ENCODE data around the gene CACFD1. TPM values are rescaled to one million over a fixed set of nuclear protein-coding genes. Genes with fewer than 3 reads are reported as not detected.

CACFD1 gene
- total RNA-seq, 2 donors from 2014 or later: 15.8 to 19.5 TPM

DNA sequence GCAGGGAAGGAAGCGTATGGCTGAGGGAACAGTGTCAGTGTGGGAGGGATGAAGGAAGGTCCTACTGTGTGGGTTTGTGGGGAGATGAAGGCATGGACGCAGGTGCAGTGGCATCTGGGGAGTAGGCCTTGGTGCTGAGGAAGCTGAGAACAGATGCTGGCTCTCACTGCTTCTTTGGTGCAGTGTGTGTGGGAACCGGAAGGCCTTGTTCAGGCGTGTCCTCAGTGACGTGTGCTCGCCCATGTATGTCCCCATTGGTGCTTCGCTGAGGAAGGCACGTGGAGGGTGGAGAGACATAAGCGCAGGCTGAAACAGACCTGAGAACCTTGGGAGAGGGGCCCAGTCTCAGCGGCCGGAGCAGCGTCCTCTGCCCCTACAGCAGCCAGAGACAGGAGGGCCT, 18.9 kb upstream of the CACFD1 start:
- no peaks in the 10 kb centered on the region for H3K4me1 ChIP-seq (ENCODE audit: control insufficient read depth in 1 of 2, low read depth in 2 of 2)
- no peak for ATAC-seq (ENCODE audit: insufficient number of reproducible peaks, low FRiP score, low read depth)
- no peak overlapping the region for H3K4me3 ChIP-seq
- H3K27ac ChIP-seq: no peak overlapping the region
- H3K9me3 ChIP-seq: no peaks in the 10 kb centered on the region
- H3K27me3 ChIP-seq (replicated peaks; ENCODE audit: insufficient read depth): no peaks in the 10 kb centered on the region
- H3K36me3 ChIP-seq: no peaks in the 10 kb centered on the region
- no peak for DNase-seq (ENCODE audit: low spot score)
- TF ChIP-seq, protein P1, sequence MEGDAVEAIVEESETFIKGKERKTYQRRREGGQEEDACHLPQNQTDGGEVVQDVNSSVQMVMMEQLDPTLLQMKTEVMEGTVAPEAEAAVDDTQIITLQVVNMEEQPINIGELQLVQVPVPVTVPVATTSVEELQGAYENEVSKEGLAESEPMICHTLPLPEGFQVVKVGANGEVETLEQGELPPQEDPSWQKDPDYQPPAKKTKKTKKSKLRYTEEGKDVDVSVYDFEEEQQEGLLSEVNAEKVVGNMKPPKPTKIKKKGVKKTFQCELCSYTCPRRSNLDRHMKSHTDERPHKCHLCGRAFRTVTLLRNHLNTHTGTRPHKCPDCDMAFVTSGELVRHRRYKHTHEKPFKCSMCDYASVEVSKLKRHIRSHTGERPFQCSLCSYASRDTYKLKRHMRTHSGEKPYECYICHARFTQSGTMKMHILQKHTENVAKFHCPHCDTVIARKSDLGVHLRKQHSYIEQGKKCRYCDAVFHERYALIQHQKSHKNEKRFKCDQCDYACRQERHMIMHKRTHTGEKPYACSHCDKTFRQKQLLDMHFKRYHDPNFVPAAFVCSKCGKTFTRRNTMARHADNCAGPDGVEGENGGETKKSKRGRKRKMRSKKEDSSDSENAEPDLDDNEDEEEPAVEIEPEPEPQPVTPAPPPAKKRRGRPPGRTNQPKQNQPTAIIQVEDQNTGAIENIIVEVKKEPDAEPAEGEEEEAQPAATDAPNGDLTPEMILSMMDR (IDR thresholded peaks at IDR 0.05): no peak

DNA sequence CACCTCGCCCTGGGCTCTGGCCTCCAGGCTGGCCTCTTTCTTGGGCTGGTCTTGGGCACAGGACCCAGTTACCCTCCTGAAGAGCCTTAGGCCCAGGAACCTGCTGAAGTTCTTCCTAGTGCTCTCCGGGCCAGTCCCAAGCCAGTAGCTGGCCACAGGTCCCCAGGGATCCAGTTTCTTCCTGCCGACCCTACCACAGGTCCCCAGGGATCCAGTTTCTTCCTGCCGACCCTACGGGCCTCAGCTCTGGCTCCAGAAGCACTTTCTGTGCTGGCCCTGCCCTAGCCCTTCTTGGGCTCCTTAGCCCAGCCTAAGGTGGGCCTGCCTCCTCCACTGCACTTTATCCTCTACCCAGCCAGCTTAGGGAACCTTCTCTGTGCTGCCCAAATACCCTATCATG, 18.2 kb upstream of the CACFD1 start:
- Histone ChIP-seq H3K9me3 (no peaks in the 10 kb centered on the region), H3K4me1 (ENCODE audit: control insufficient read depth in 1 of 2, low read depth in 2 of 2) (no peaks in the 10 kb centered on the region), H3K27me3 (replicated peaks; ENCODE audit: insufficient read depth) (no peaks in the 10 kb centered on the region), H3K36me3 (no peaks in the 10 kb centered on the region), H3K4me3 (no peak overlapping the region), H3K27ac (no peak overlapping the region)
- TF ChIP-seq, protein P1 (IDR thresholded peaks at IDR 0.05): no peak
- ATAC-seq (ENCODE audit: insufficient number of reproducible peaks, low FRiP score, low read depth) (no peak), DNase-seq (ENCODE audit: low spot score) (no peak)

DNA sequence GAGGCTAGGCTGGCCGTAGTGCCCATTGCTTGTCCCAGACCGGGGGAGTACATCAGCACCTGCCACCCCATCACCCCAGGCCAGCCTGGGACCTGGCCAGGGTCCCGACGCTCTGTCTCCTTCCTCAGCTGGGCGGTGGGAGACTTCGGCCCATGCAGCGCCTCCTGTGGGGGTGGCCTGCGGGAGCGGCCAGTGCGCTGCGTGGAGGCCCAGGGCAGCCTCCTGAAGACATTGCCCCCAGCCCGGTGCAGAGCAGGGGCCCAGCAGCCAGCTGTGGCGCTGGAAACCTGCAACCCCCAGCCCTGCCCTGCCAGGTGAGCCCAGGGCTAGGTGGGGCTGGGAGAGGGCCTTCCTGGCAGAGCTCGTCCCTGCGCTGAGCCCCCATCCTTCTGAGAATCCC, 16.5 kb upstream of the CACFD1 start:
- no peak for DNase-seq (ENCODE audit: low spot score)
- Histone ChIP-seq H3K36me3 (no peaks in the 10 kb centered on the region), H3K27me3 (replicated peaks; ENCODE audit: insufficient read depth) (no peaks in the 10 kb centered on the region), H3K4me1 (ENCODE audit: control insufficient read depth in 1 of 2, low read depth in 2 of 2) (no peaks in the 10 kb centered on the region), H3K9me3 (no peaks in the 10 kb centered on the region), H3K27ac (no peak overlapping the region), H3K4me3 (no peak overlapping the region)
- TF ChIP-seq, protein P1 (IDR thresholded peaks at IDR 0.05): no peak
- no peak for ATAC-seq (ENCODE audit: insufficient number of reproducible peaks, low FRiP score, low read depth)

DNA sequence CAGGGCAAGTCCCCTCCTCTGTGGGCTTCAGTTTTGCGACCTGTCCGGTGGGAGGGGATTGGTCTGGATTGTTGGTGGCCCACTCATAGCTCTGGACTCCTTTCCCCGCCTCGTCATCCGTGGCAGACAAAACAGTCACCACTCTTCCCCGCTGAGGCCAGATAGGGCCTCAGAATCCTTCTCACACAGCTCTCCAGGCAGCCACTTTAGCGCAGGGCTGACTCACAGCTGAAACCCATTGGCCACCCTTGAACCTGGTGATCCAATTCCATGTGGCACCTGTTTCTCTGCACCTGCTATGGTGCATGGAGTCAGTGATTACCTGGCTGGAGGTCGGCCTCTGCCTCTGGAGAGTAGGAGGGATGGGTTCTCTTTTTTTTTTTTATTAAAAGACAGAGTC, 15.8 kb upstream of the CACFD1 start:
- H3K9me3 ChIP-seq: no peaks in the 10 kb centered on the region
- ATAC-seq (ENCODE audit: insufficient number of reproducible peaks, low FRiP score, low read depth): no peak
- DNase-seq (ENCODE audit: low spot score): no peak
- no peaks in the 10 kb centered on the region for H3K4me1 ChIP-seq (ENCODE audit: control insufficient read depth in 1 of 2, low read depth in 2 of 2)
- no peak overlapping the region for H3K27ac ChIP-seq
- no peak overlapping the region for H3K4me3 ChIP-seq
- TF ChIP-seq, protein P1 (IDR thresholded peaks at IDR 0.05): no peak
- H3K36me3 ChIP-seq: no peaks in the 10 kb centered on the region
- no peaks in the 10 kb centered on the region for H3K27me3 ChIP-seq (replicated peaks; ENCODE audit: insufficient read depth)

DNA sequence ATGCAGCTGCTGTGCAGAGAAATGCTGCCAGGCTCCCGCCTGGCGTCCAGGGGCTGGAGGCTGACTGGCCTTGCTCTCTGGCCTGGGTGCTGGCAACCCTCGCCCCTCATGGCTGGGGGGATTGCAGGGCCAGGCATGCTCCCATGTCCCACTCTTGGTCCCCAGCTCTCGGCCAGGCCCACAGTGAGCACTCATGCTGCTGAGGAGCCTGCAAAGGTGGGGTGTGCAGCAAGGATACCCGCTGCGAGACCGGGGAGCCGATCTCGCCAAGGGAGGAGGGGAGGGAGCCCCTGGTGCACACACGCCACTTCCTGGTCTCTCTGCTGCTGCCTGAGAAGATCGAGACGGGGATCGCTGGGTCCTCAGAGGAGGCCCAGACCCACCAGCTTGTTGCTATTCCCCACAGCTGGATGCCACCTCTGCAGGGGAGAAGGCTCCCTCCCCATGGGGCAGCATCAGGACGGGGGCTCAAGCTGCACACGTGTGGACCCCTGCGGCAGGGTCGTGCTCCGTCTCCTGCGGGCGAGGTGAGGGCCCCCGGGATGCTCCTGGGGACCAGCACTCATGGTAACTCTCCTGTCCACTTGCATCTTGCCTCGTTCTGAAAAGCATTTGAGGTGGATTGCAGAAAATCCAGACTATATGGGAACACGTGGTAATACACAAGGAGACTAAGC, 14.3 kb upstream of the CACFD1 start:
- Histone ChIP-seq H3K9me3 (no peaks in the 10 kb centered on the region), H3K27me3 (replicated peaks; ENCODE audit: insufficient read depth) (no peaks in the 10 kb centered on the region), H3K36me3 (no peaks in the 10 kb centered on the region), H3K4me1 (ENCODE audit: control insufficient read depth in 1 of 2, low read depth in 2 of 2) (no peaks in the 10 kb centered on the region), H3K27ac (no peak overlapping the region), H3K4me3 (no peak overlapping the region)
- TF ChIP-seq, protein P1 (IDR thresholded peaks at IDR 0.05): no peak
- DNase-seq (ENCODE audit: low spot score) (no peak), ATAC-seq (ENCODE audit: insufficient number of reproducible peaks, low FRiP score, low read depth) (no peak)

Data from thoracic aorta (tissue), 2 donors.